Vagina (tissue), 2 donors: ENCODE results near the gene TRIM51.
"Not testable (repeated sequence)": the region's sequence is repeated elsewhere in the genome, so short reads cannot be mapped to it uniquely, and the experiment has no call there.

Experiments
- CTCF ChIP-seq, 3 experiments: fragments of 450-650 bp in 2 of 3; fragments of 200-600 bp in 1 of 3; sonication (generic) in 1 of 3; IDR thresholded peaks; one replicate each; pipeline ENCODE4 v1.5.1; 2017 to 2019; ENCODE audit warnings: antibody characterized with exemption in 3 of 3, mild to moderate bottlenecking in 2 of 3, moderate library complexity in 2 of 3
- POLR2A ChIP-seq, 2 donors: fragments of 450-650 bp; IDR thresholded peaks; one replicate each; pipeline ENCODE4 v1.6.1; 2017; ENCODE audit warnings: antibody characterized with exemption in 2 of 2, mild to moderate bottlenecking in 2 of 2, moderate library complexity in 2 of 2
- POLR2AphosphoS5 ChIP-seq, 2 donors: sonication (generic); formaldehyde crosslinking; IDR thresholded peaks; one replicate each; pipeline ENCODE4 v1.9.0; 2017; ENCODE audit warnings: antibody characterized with exemption in 2 of 2, mild to moderate bottlenecking in 2 of 2, low read depth in 1 of 2; ENCODE audit not compliant: insufficient read depth in 1 of 2

GRCh38 chr11:55873146-55873545, 10.0 kb upstream of the TRIM51 start:
- TF ChIP-seq CTCF (IDR thresholded peaks at IDR 0.05); POLR2AphosphoS5 (IDR thresholded peaks at IDR 0.05; ENCODE audit: insufficient read depth in 1 of 2, low read depth in 1 of 2); POLR2A (IDR thresholded peaks at IDR 0.05): not testable (repeated sequence)
